ENCODE data around the gene PTGS1.

- no peak for TF ChIP-seq YY1 (IDR thresholded peaks at IDR 0.05; ENCODE audit: insufficient read depth, insufficient read length)
- TF ChIP-seq SUZ12 (IDR thresholded peaks at IDR 0.05; ENCODE audit: extremely low read depth, insufficient read depth, insufficient read length), result no peak
- TF ChIP-seq ZNF274 (IDR thresholded peaks at IDR 0.05; ENCODE audit: low read depth, low read length), result no peak
Observed at GRCh38 chr9:122394265-122395125, 23.7 kb downstream of the PTGS1 start.

All from NT2/D1 (cell line).